Kasumi-1 (cell line): ENCODE results near the gene NIP7.
"Not testable (repeated sequence)": the region's sequence is repeated elsewhere in the genome, so short reads cannot be mapped to it uniquely, and the experiment has no call there.

Experiments
- DNase-seq, 2 experiments: peaks; one replicate each; lab custom pipeline; 2025; lab: John Stamatoyannopoulos, UW

The NIP7 gene

DNA sequence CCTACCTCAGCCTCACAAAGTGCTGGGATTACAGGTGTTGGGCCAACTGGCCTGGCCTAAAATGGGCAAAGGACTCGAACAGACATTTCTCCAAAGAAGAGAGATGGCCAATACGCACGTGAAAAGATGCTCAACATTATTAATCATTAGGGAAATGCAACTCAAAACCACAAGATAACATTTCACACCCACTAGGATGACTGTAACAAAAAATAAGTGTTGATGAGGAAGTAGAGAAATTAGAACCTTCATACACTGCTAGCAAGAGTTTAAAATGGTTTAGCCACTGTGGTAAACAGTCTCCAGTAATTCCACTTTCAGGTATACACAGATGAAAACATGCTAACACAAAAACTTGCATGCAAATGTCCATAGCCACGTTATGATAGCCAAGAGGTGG lies 6.4 kb downstream of the NIP7 start:
- no peak for DNase-seq

DNA sequence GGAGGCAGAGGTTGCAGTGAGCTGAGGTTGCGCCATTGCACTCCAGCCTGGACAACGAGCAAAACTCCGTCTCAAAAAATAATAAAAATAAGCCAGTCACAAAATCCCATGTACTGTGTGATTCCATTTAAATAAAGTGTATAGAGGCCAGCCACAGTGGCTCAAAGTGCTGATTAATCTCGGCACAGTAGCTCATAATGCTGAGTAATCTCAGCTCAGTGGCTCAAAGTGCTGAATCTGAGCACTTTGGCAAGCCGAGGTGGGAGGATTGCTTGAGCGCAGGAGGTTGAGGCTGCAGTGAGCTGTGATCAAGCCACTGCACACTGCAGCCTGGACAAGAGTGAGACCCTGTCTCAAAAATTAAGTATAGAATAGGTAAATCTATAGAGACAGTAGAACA lies 7.1 kb downstream of the NIP7 start:
- no peak for DNase-seq

GRCh38 chr16:69348222-69348621 lies 8.7 kb downstream of the NIP7 start:
- no peak for DNase-seq

GRCh38 chr16:69349536-69349935 lies 10.0 kb downstream of the NIP7 start:
- DNase-seq, result no peak

- no peak for DNase-seq
Observed at GRCh38 chr16:69350536-69351133, 11.1 kb downstream of the NIP7 start.

DNA sequence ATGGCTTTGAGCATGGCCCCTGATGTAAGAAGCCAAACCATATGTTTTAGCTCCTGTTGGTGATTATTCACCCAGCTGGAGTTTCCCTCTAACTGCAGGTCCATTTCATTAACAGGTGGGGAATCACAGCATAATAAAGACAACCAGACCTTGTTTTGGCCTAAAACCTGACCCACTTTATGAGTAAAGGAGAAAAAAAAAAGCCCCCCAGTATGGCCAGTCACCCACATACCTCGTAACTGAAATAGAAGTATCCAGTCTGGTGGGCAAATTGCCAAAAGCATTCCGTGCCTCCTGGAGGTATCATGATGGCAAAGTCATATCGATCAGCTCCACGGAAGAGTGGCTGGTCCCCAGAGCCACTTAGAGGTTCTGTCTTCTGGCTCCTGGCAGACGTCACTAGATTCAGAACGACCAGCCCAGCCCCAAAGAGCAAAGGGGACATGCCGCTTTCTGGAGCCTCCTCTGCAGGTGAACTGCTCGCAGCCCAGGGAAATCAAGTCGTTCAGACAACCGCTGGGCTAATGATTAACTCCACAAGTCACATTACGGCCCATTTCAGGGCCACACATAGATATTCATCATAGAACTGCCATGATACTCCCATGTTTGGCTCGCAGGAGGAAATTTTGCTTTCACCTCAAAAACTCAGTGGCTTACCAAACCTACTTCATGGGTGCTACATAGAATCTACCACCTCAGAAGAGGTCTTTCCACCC lies 11.9 kb downstream of the NIP7 start, which contains the start of gene TMED6:
Gene TMED6, minus strand, starts transcription at position 478 of the 719 bp plus-strand sequence. Its CDS starts 33 bp downstream, at position 445.
- no peak for DNase-seq

DNA sequence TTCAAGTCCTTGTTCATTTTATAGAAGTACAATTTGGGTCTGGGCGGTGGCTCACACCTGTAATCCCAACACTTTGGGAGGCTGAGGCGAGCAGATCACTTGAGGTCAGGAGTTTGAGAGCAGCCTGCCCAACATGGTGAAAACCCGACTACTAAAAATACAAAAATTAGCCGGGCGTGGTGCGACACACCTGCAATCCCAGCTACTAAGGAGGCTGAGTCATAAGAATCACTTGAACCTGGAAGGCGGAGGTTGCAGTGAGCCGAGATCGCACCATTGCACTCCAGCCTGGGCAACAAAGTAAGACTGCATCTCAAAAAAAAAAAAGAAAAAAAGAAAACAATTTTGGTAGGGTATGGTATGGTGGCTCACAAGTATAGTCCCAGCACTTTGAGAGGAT lies 20.5 kb downstream of the NIP7 start:
- DNase-seq, result not testable (repeated sequence)

GRCh38 chr16:69363281-69363717 lies 23.7 kb downstream of the NIP7 start:
- no peak for DNase-seq

DNA sequence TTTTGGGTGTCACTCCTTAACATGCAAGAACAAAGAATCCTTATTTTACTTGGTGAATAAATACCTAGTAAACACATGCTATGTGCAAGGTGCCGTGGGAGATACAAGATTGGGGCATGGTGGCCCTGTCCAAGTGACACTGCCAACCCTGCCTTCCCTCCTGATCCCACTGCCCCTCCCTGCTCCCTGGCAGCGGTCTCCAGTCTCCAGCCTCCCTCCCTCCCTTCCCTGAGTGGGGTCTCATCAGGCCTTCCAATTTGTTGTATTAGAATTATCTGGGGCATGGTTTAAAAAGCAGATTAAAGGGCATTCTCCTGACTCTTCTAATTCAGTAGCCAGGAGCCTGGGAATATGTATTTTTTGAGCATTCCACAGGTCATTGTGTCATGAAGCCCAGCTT lies 24.5 kb downstream of the NIP7 start:
- no peak for DNase-seq

DNA sequence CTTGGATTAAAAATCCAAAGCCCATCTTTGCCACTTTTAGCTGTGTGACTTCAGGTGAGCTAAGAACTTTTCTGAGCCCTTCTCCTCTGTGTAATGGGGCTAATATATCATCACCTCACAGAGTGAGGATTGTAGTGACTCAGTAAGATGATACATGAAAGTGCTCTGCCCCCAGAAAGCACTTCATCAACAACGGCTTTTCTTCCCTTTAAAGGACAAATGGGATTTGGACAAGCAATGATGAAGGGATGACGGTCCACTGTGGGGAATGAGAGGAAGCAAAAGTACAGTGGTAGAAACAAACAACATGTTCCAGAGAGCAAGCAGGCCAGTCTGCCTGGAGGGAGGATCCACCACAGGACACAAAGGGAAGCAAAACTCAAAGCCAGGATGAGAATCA lies 26.3 kb downstream of the NIP7 start:
- no peak for DNase-seq

DNA sequence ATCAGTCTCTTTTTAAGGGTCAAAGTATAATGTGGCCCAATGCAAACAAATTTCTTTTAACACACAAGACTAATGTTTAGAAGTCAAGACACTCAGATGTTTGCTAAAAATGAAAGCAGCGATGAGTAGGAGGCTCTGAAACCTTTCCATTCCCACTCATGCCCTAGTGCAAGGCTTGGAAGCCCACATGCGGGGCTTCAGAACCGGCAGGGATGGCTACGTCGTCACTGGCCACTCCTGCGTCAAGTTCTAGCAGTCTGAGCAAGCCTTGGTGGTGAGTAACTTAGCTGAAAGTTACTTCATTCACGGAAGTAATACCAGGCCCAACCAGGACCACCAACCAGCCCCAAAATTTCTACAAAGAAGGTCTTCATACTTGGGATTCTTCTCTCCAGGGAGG lies 26.9 kb downstream of the NIP7 start:
- no peak for DNase-seq

DNA sequence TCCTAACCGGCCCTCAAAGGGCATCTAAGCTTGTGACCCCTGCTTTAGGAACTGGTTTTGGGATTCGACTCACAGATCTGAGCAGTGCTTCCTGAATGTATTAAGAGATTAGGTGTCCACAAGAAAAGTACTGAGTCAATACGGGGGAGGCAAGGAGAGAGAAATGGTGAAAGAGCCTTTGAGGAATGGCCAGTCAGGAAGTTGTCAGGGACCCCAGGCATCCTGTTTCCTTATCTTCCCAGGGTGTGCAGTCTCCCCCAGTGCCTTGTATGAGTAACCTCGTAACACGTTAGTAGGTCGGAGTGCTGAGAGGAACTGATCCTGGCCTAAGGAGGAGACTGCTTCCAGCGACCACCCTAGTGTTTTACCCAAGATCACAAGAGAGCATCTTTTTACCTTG lies 28.4 kb downstream of the NIP7 start:
- DNase-seq, result peak; percentile 71 to 78

DNA sequence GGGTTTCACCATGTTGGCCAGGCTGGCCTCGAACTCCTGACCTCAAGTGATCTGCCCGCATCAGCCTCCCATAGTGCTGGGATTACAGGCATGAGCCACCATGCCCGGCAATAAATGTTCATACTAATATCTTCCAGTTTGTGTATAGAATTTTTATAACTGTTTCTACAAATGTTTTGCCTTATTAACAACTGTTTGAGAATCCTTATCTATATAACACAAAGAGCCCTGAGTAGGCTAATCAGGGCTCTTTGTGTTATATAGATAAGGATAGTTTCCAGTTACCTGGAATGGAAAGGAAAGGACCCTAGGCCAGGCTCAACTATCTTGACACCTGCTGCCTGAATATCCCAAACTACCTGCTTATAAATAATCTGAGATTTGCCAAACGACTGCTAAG lies 29.3 kb downstream of the NIP7 start:
- DNase-seq, result no peak

DNA sequence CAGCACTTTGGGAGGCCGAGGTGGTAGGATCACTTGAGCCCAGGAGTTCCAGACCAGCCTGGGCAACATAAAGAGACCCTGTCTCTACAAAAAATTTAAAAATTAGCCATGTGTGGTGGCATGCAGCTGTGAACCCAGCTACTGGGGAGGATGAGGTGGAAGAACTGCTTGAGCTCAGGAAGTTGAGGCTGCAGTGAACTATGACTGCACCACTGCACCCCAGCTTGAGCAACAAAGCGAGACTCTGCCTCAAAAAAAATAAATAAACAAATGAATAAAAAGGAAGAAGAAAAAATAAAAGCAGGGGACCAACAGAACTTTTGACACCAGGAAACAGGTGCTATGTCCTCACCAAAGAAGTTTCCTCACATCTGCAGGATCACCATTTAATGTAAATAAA lies 32.0 kb downstream of the NIP7 start:
- no peak for DNase-seq

GRCh38 chr16:69373019-69373418 lies 33.4 kb downstream of the NIP7 start:
- no peak for DNase-seq

DNA sequence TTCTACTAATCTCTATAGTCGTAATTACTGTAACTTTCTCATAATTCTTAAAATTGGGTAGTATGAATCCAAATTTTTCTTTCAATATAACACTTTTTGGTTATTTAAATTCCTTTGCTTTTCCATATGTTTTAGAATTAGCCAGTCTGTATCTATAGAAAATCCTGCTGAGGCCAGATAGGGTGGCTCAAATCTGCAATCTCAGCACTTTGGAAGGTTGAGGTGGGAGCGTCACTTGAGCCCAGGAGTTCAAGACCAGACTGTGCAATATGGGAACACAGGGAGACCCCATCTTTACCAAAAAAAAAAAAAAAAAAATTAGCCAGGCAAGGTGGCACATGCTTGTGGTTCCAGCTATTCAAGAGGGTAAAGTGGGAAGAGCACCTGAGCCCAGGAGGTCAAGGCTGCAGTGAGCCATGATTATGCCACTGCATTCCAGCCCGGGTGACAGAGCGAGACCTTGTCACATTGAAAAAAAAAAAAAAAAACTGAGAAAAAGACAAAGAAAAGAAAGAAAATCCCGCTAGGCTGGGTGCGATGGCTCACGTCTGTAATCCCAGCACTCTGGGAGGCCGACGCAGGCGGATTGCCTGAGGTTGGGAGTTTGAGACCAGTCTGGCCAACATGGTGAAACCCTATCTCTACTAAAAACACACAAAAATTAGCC lies 37.0 kb downstream of the NIP7 start:
- DNase-seq, result no peak

GRCh38 chr16:69378036-69378435 lies 38.5 kb downstream of the NIP7 start:
- DNase-seq, result no peak

GRCh38 chr16:69378760-69379159 lies 39.2 kb downstream of the NIP7 start:
- DNase-seq, result no peak

GRCh38 chr16:69381231-69381630 lies 41.7 kb downstream of the NIP7 start:
- peak; percentile 8 to 47 for DNase-seq

DNA sequence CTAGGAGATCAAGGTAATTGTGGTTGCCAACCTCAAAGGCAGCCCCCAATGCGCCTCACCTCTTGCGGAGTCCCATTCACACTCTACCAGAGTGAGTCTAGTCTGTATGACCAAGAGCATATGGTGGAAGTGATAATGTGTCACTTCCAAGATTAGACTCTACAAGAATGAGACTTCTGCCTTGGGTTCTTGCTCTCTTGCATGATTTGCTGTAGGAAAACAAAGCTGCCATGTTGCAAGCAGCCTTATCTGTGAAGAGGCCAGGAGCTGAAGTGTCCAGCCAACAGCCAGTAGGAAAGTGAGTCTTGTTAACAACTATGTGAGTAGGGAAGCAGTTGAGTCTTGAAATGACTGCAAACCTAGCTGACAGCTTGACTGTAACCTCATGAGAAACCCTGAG lies 42.8 kb downstream of the NIP7 start:
- DNase-seq, result no peak

GRCh38 chr16:69384974-69385373 lies 45.4 kb downstream of the NIP7 start:
- DNase-seq, result no peak

- no peak for DNase-seq
Observed at GRCh38 chr16:69386596-69386995, 47.0 kb downstream of the NIP7 start.
